HG03066 (cell line): ENCODE data around the gene NUP210L.

Experiments
- ATAC-seq: cut with Tn5 transposase; IDR thresholded peaks from one replicate; pipeline ENCODE4 v1.9.1; 2021; ENCODE audit warnings: low read depth; ENCODE audit not compliant: unreplicated experiment

NUP210L gene

GRCh38 chr1:153946622-153947241, 208.1 kb downstream of the NUP210L start, which contains the start of gene DENND4B:
Gene DENND4B, minus strand, starts transcription at chr1:153946718. Its CDS starts 2,344 bp downstream, at chr1:153944374.
- ATAC-seq = peak; percentile 62

- peak; percentile 76 for ATAC-seq
Measured at GRCh38 chr1:153945795-153946621, 208.9 kb downstream of the NUP210L start.

GRCh38 chr1:153945131-153945794, 209.6 kb downstream of the NUP210L start:
- ATAC-seq = no peak

GRCh38 chr1:153944827-153945117, 210.1 kb downstream of the NUP210L start:
- ATAC-seq = no peak

- no peak for ATAC-seq
Measured at GRCh38 chr1:153944005-153944826, 210.7 kb downstream of the NUP210L start.

- ATAC-seq = no peak
Measured at GRCh38 chr1:153942766-153943549, 211.9 kb downstream of the NUP210L start.
